Heart left ventricle (tissue), 16 donors: Measurements from ENCODE around the gene MID1. TPM values are rescaled to one million over a fixed set of nuclear protein-coding genes. Genes with fewer than 3 reads are reported as not detected.

Experiments used
- ATAC-seq, 4 donors: fragments of 200-7000 bp; cut with Tn5 transposase; one replicate each; pipeline ENCODE4 v1.9.1; 2020 to 2022; ENCODE audit warnings: moderate library complexity in 4 of 4, mild to moderate bottlenecking in 3 of 4, moderate number of reproducible peaks in 1 of 4
- DNase-seq, 5 donors: peaks; one replicate each; pipeline ENCODE4 v3.0.0-alpha.2; 2020
- H3K27ac ChIP-seq, 12 donors: fragments of 200-600 bp; sonication (generic) in 4 of 12; one replicate each; pipeline versions ENCODE4 v1.5.0 to v1.8.0; 2016 to 2022; ENCODE audit warnings: mild to moderate bottlenecking in 2 of 12
- H3K27me3 ChIP-seq, 9 donors: fragments of 200-600 bp; sonication (generic) in 2 of 9; one replicate each; pipeline versions ENCODE4 v1.5.1 to v1.8.0; 2016 to 2022; ENCODE audit warnings: mild to moderate bottlenecking in 3 of 9
- H3K36me3 ChIP-seq, 9 donors: fragments of 200-600 bp; sonication (generic) in 2 of 9; one replicate each; pipeline versions ENCODE4 v1.5.0 to v1.8.0; 2018 to 2022; ENCODE audit warnings: mild to moderate bottlenecking in 2 of 9
- H3K4me1 ChIP-seq, 12 donors: fragments of 200-600 bp; sonication (generic) in 4 of 12; one replicate each; pipeline versions ENCODE4 v1.5.0 to v1.8.0; 2016 to 2022; ENCODE audit warnings: mild to moderate bottlenecking in 3 of 12
- H3K4me3 ChIP-seq, 12 donors: fragments of 200-600 bp; sonication (generic) in 4 of 12; one replicate each; pipeline versions ENCODE4 v1.5.0 to v1.8.0; 2017 to 2022; ENCODE audit warnings: mild to moderate bottlenecking in 9 of 12, moderate library complexity in 4 of 12
- H3K9me3 ChIP-seq, 12 donors: fragments of 200-600 bp; sonication (generic) in 4 of 12; one replicate each; pipeline versions ENCODE4 v1.5.0 to v1.8.0; 2016 to 2022; ENCODE audit warnings: mild to moderate bottlenecking in 1 of 12
- CTCF ChIP-seq, 12 donors: fragments of 200-600 bp; sonication (generic) in 4 of 12; IDR thresholded peaks; one replicate each; pipeline versions ENCODE4 v1.5.0 to v1.8.0; 2018 to 2022; ENCODE audit warnings: antibody characterized with exemption in 12 of 12, mild to moderate bottlenecking in 5 of 12
- POLR2A ChIP-seq, 2 donors: fragments of 450-650 bp; IDR thresholded peaks; one replicate each; pipeline ENCODE4 v1.6.1; 2017; ENCODE audit warnings: antibody characterized with exemption in 2 of 2, mild to moderate bottlenecking in 2 of 2, moderate library complexity in 2 of 2
- WGBS, 4 donors: extraction: QIAGEN DNeasy Blood & Tissue Kit in 2 of 4; methylation state at CpG; one replicate each; pipeline versions ENCODE4 v1.1.5 to v1.1.7; 2013 to 2018; 5-methylcytosine and 5-hydroxymethylcytosine counted together
- intact Hi-C, 10 donors: fragments of 100-400 bp; cut with DNase I; formaldehyde crosslinking; loops; one replicate each; pipeline versions ENCODE4 v1.11.1 to v1.14.2; 2022
- polyA plus RNA-seq, 2 donors: library from polyadenylated mRNA; stranded (reverse); fragments of 200-250 nt; gene quantifications; one replicate each; pipeline ENCODE4 v1.2.3, GENCODE V29; 2013
- total RNA-seq, 9 donors: library from RNA; depleted of rRNA in 2 of 9; stranded (reverse); fragments of >200 nt in 2 of 9; fragmentation: NEBNext Ultra II Directional in 3 of 9; extraction: Animal tissue kit (Norgen Biotek cat#: 25700) in 3 of 9; gene quantifications; one replicate each; pipeline versions ENCODE4 v1.1.0 to v1.2.4, GENCODE V29; 2016 to 2023
- donor health status: ischemic (EF 13 %, LVEDD 7.1; RV severe dilation, severe dysfunction).
- donor health status: healthy with polysubstance abuse.
- donor health status: DM: no; HTN: yes; CAD: no.
- donor health status: DM: no; HTN: no; CAD: no.
- donor health status: ischemic (EF 25% LVEDD 6.9; RV normal size, moderate dysfunction).
- donor health status: ischemic (EF 25% LVEDD 5.7; RV mildly dilated, moderate dysfunction).
- donor health status: healthy.
- donor health status: DM: yes; HTN: yes; CAD: no.
- donor health status: ischemic (EF 35%, LVEDD 5.7; RV mildly dilated, moderate dysfunction).
- donor health status: nonischemic (EF 11% LVEDD 7.7; RV severe dilation, severe dysfunction).
- donor health status: DM: yes; HTN: yes; CAD: no.
- donor health status: PGD.
- donor health status: ischemic (EF 29% LVEDD 5.4; RV normal size, mild dysfunction).
- donor health status: nonischemic (EF 23%, LVEDD 6.1; RV moderate dilation, normal function).

Gene MID1
- total and polyA plus RNA-seq, 11 donors: 1.6 to 18.7 (median 4.8) TPM

- no peak overlapping the region for H3K27ac ChIP-seq
- H3K36me3 ChIP-seq: no peaks in the 10 kb centered on the region
- H3K4me1 ChIP-seq: peaks cover 0 to 17% (median 2%) of the 10 kb centered on the region in 12 donors
- intact Hi-C loops: loop anchor here in 1 of 10 donors (10.0 kb wide), 1 partner anchor 96 kb away; no protein-coding TSS in a partner anchor
- no peak overlapping the region for H3K4me3 ChIP-seq
- TF ChIP-seq POLR2A (IDR thresholded peaks at IDR 0.05): no peak
- no peak for TF ChIP-seq CTCF (IDR thresholded peaks at IDR 0.05)
- H3K27me3 ChIP-seq: no peaks in the 10 kb centered on the region
- ATAC-seq (no peak), DNase-seq (no peak)
- no peaks in the 10 kb centered on the region for H3K9me3 ChIP-seq
These were observed 111.5 kb downstream of the MID1 start for GRCh38 chrX:10508891-10509290.

- 65 to 82% (median 76%) methylated on average over 2 of the region's 2 CpGs for WGBS, 4 donors
- H3K27me3 ChIP-seq: no peaks in the 10 kb centered on the region
- no peak for DNase-seq
- H3K9me3 ChIP-seq: no peaks in the 10 kb centered on the region
- no peak for ATAC-seq
- no peak overlapping the region for H3K4me3 ChIP-seq
- intact Hi-C loops: loop anchor here in 1 of 10 donors (10.0 kb wide), 1 partner anchor 97 kb away; no protein-coding TSS in a partner anchor
- H3K36me3 ChIP-seq: no peaks in the 10 kb centered on the region
- no peak overlapping the region for H3K27ac ChIP-seq
- H3K4me1 ChIP-seq: peaks cover 0 to 21% (median 2%) of the 10 kb centered on the region in 12 donors
- TF ChIP-seq CTCF (IDR thresholded peaks at IDR 0.05): no peak
- no peak for TF ChIP-seq POLR2A (IDR thresholded peaks at IDR 0.05)
These were observed 112.5 kb downstream of the MID1 start for GRCh38 chrX:10507876-10508275.

GRCh38 chrX:10507181-10507580 lies 113.2 kb downstream of the MID1 start:
- 39 to 60% (median 41%) methylated on average over 3 of the region's 3 CpGs for WGBS, 4 donors
- intact Hi-C loops: loop anchor here in 1 of 10 donors (10.0 kb wide), 1 partner anchor 98 kb away; no protein-coding TSS in a partner anchor
- Histone ChIP-seq H3K27me3 (no peaks in the 10 kb centered on the region), H3K36me3 (no peaks in the 10 kb centered on the region), H3K4me3 (no peak overlapping the region), H3K4me1 (peaks cover 0 to 28% (median 2%) of the 10 kb centered on the region in 12 donors), H3K9me3 (no peaks in the 10 kb centered on the region), H3K27ac (no peak overlapping the region)
- DNase-seq: no peak
- ATAC-seq: no peak
- TF ChIP-seq CTCF (IDR thresholded peaks at IDR 0.05) (no peak), POLR2A (IDR thresholded peaks at IDR 0.05) (no peak)

- Histone ChIP-seq H3K36me3 (no peaks in the 10 kb centered on the region), H3K4me1 (peaks cover 0 to 32% (median 2%) of the 10 kb centered on the region in 12 donors), H3K4me3 (no peak overlapping the region), H3K9me3 (no peaks in the 10 kb centered on the region), H3K27ac (no peak overlapping the region), H3K27me3 (no peaks in the 10 kb centered on the region)
- TF ChIP-seq CTCF (IDR thresholded peaks at IDR 0.05): no peak
- no peak for DNase-seq
- 78 to 98% (median 86%) methylated on average over 4 of the region's 4 CpGs for WGBS, 4 donors
- ATAC-seq: no peak
- intact Hi-C loops: loop anchor here in 1 of 10 donors (10.0 kb wide), 1 partner anchor 98 kb away; no protein-coding TSS in a partner anchor
These were observed 113.6 kb downstream of the MID1 start for GRCh38 chrX:10506781-10507180.
